ENCODE measurements around the gene KRT17.
A peak's percentile ranks its signal among the peaks of the same experiment; 100 is the strongest.

Gene KRT17

GRCh38 chr17:41624208-41625101, at the start of gene KRT17:
Gene KRT17 (minus strand): TSS chr17:41624575. CDS start chr17:41624509, 66 bp downstream.
- DNase-seq = no peak

- DNase-seq = no peak
These were observed 47.8 kb upstream of the KRT17 start for GRCh38 chr17:41672153-41672552.

- no peak for DNase-seq
These were observed 43.1 kb upstream of the KRT17 start for GRCh38 chr17:41667280-41668041.

- DNase-seq = peak; percentile 87 to 90
These were observed 42.4 kb upstream of the KRT17 start for GRCh38 chr17:41666708-41667279.

- peak; percentile 91 for DNase-seq
These were observed 41.9 kb upstream of the KRT17 start for GRCh38 chr17:41666237-41666641.

GRCh38 chr17:41665566-41666236, 41.3 kb upstream of the KRT17 start:
- peak; percentile 92 to 93 for DNase-seq

GRCh38 chr17:41664587-41665565, 40.5 kb upstream of the KRT17 start:
- no peak for DNase-seq

- no peak for DNase-seq
These were observed 39.7 kb upstream of the KRT17 start for GRCh38 chr17:41664172-41664457.

GRCh38 chr17:41663451-41664171, 39.2 kb upstream of the KRT17 start:
- DNase-seq = no peak

GRCh38 chr17:41660221-41660711, 35.9 kb upstream of the KRT17 start:
- DNase-seq = no peak

- no peak for DNase-seq
These were observed 35.2 kb upstream of the KRT17 start for GRCh38 chr17:41659427-41660212.

- DNase-seq = no peak
These were observed 34.5 kb upstream of the KRT17 start for GRCh38 chr17:41658846-41659245.

- no peak for DNase-seq
These were observed 33.6 kb upstream of the KRT17 start for GRCh38 chr17:41657936-41658335.

GRCh38 chr17:41657176-41657754, 32.9 kb upstream of the KRT17 start:
- no peak for DNase-seq

- no peak for DNase-seq
These were observed 32.1 kb upstream of the KRT17 start for GRCh38 chr17:41656249-41657023.

- no peak for DNase-seq
These were observed 31.3 kb upstream of the KRT17 start for GRCh38 chr17:41655611-41656111.

GRCh38 chr17:41654678-41655607, 30.6 kb upstream of the KRT17 start:
- no peak for DNase-seq

Measured in CD4-positive, alpha-beta T cell treated with Interleukin-1 beta for 1 hour (primary cell).